Renal cortex interstitium (tissue), 3 donors: ENCODE results near the gene ECT2L. TPM values are rescaled to one million over a fixed set of nuclear protein-coding genes. Genes with fewer than 3 reads are reported as not detected.

Source experiments
- polyA plus RNA-seq, 3 donors: library from polyadenylated mRNA; unstranded; fragments of 120-200 nt; gene quantifications; one replicate each; pipeline ENCODE4 v1.2.1, GENCODE V29; 2013; ENCODE audit not compliant: insufficient read length in 3 of 3

Gene ECT2L
- polyA plus RNA-seq, 3 donors = 0.20 to 0.42 (median 0.36) TPM

Other genes with a start within 250 kb of the ECT2L start
- 10 to 100 TPM; 22.9 to 31.6 (median 29.8) TPM for gene CCDC28A, start 22.3 kb upstream of the ECT2L start, polyA plus RNA-seq
- gene REPS1, start 192.2 kb downstream of the ECT2L start, polyA plus RNA-seq = 10 to 100 TPM; 58.3 to 78.5 (median 75.4) TPM
- 10 to 100 TPM; 38.1 to 50.4 (median 46.1) TPM for gene ABRACL, start 232.7 kb downstream of the ECT2L start, polyA plus RNA-seq